D721Med (cell line): ENCODE results near the gene HOXA2.

Experiments
- DNase-seq: peaks from one replicate; pipeline ENCODE4 v3.0.0; 2011; ENCODE audit warnings: low spot score; ENCODE audit not compliant: insufficient read length
- FAIRE-seq: peaks from 2 replicates; lab custom pipeline; 2011; peaks lifted over from hg19 to GRCh38; lab: Jason Lieb, UNC
- CTCF ChIP-seq: IDR thresholded peaks from 2 replicates; pipeline ENCODE4 v1.5.1; 2012; ENCODE audit warnings: mild to moderate bottlenecking, control low read depth; ENCODE audit not compliant: insufficient read depth; ENCODE audit errors: missing control alignments

The HOXA2 gene

GRCh38 chr7:27143950-27144780 is 41.7 kb upstream of the HOXA2 start:
- DNase-seq (no peak), FAIRE-seq (no peak)
- TF ChIP-seq CTCF: no peak

- DNase-seq (no peak), FAIRE-seq (no peak)
- TF ChIP-seq CTCF: peak; percentile 61
Observed at GRCh38 chr7:27143023-27143949, 40.8 kb upstream of the HOXA2 start, which contains the start of gene HOXA5. Gene HOXA5, minus strand, starts transcription at chr7:27143681. Its CDS starts 74 bp downstream, at chr7:27143607.

GRCh38 chr7:27142580-27143022 is 40.1 kb upstream of the HOXA2 start:
- FAIRE-seq: no peak
- TF ChIP-seq CTCF: no peak
- DNase-seq: no peak

- no peak for DNase-seq
- TF ChIP-seq CTCF: no peak
- FAIRE-seq: no peak
Observed at GRCh38 chr7:27141923-27142579, 39.6 kb upstream of the HOXA2 start.

GRCh38 chr7:27141137-27141922 is 38.8 kb upstream of the HOXA2 start:
- no peak for TF ChIP-seq CTCF
- no peak for DNase-seq
- FAIRE-seq: no peak

- FAIRE-seq: no peak
- DNase-seq: no peak
- no peak for TF ChIP-seq CTCF
Observed at GRCh38 chr7:27140126-27140857, 37.8 kb upstream of the HOXA2 start.
